Endothelial cell of umbilical vein (primary cell): Measurements from ENCODE around the gene SIPA1L2. TPM values are rescaled to one million over a fixed set of nuclear protein-coding genes. Genes with fewer than 3 reads are reported as not detected.

Source experiments
- BruUV-seq: library from RNA; stranded (reverse); fragments of 400-500 nt; replicated peaks from 2 replicates; lab custom pipeline; 2021; lab: Mats Ljungman, UMichigan
- CTCF ChIA-PET: fragments of 300-600, 350-600 bp; sonication (Branson Sonifier 250); formaldehyde crosslinking; loops from one replicate; lab custom pipeline; 2021; ENCODE audit warnings: antibody characterized with exemption, inconsistent platforms; lab: Charles Lee
- POLR2A ChIA-PET: fragments of 300-600, 350-600 bp; sonication (Branson Sonifier 250); formaldehyde crosslinking; loops from one replicate; lab custom pipeline; 2021; ENCODE audit warnings: antibody characterized with exemption, inconsistent platforms; lab: Charles Lee
- DNase-seq: peaks from one replicate; pipeline ENCODE4 v3.0.0-alpha.2; 2011; ENCODE audit warnings: low read depth, low spot score
- FAIRE-seq: peaks from 2 replicates; lab custom pipeline; 2011; peaks lifted over from hg19 to GRCh38; lab: Jason Lieb, UNC
- H2AFZ ChIP-seq: 2 replicates; pipeline ENCODE4 v1.6.0; 2012; ENCODE audit warnings: low read depth, low read length, control low read depth, inconsistent platforms
- H3K27ac ChIP-seq: 2 replicates; pipeline ENCODE4 v1.5.1; 2011; ENCODE audit warnings: low read depth, mild to moderate bottlenecking, control low read depth, low read length, moderate library complexity; ENCODE audit not compliant: insufficient read depth
- H3K27me3 ChIP-seq, 2 experiments: 2 replicates each; pipeline versions ENCODE4 v1.6.0 to v1.6.1; 2011; ENCODE audit warnings: low read length in 2 of 2, mixed read lengths in 1 of 2; ENCODE audit not compliant: control insufficient read depth in 2 of 2, insufficient read depth in 2 of 2
- H3K36me3 ChIP-seq, 2 experiments: 2 replicates in 1 of 2; 3 replicates in 1 of 2; pipeline ENCODE4 v1.5.1; 2011; ENCODE audit warnings: low read length in 2 of 2, mild to moderate bottlenecking in 1 of 2, moderate library complexity in 1 of 2; ENCODE audit not compliant: control insufficient read depth in 2 of 2, insufficient read depth in 2 of 2; ENCODE audit errors: extremely low read depth in 1 of 2
- H3K4me1 ChIP-seq: 3 replicates; pipeline ENCODE4 v1.5.1; 2011; ENCODE audit warnings: mild to moderate bottlenecking, low read length; ENCODE audit not compliant: control insufficient read depth, insufficient read depth; ENCODE audit errors: extremely low read depth
- H3K4me2 ChIP-seq: 2 replicates; pipeline ENCODE4 v1.6.1; 2011; ENCODE audit warnings: low read length, control low read depth, mixed read lengths; ENCODE audit not compliant: insufficient read depth
- H3K4me3 ChIP-seq, 3 experiments: fragments of 200-600 bp in 1 of 3; sonication (generic), shearing (Covaris generic) in 1 of 3; replicated peaks in 1 of 3; 2 replicates each; pipeline ENCODE4 v1.5.1; 2011 to 2016; ENCODE audit warnings: control low read depth in 3 of 3, low read length in 3 of 3, mild to moderate bottlenecking in 2 of 3, inconsistent platforms in 1 of 3, low read depth in 1 of 3, moderate library complexity in 1 of 3; ENCODE audit not compliant: insufficient read depth in 1 of 3
- H3K79me2 ChIP-seq: 2 replicates; pipeline ENCODE4 v1.6.0; 2012; ENCODE audit warnings: low read length, inconsistent platforms; ENCODE audit not compliant: control insufficient read depth, insufficient read depth
- H3K9ac ChIP-seq: replicated peaks from 2 replicates; pipeline ENCODE3; 2011; ENCODE audit warnings: low read length, control low read depth; ENCODE audit not compliant: insufficient read depth; ENCODE audit errors: extremely low read depth
- H3K9me1 ChIP-seq: replicated peaks from 3 replicates; pipeline ENCODE4 v1.6.0; 2011; ENCODE audit warnings: mild to moderate bottlenecking, low read length; ENCODE audit not compliant: control insufficient read depth, insufficient read depth; ENCODE audit errors: extremely low read depth
- H3K9me3 ChIP-seq: replicated peaks from 2 replicates; pipeline ENCODE4 v1.5.1; 2012; ENCODE audit warnings: low read length, inconsistent platforms; ENCODE audit not compliant: control insufficient read depth, insufficient read depth
- H4K20me1 ChIP-seq: replicated peaks from 2 replicates; pipeline ENCODE3; 2011; ENCODE audit warnings: mild to moderate bottlenecking, low read length; ENCODE audit not compliant: control insufficient read depth, insufficient read depth; ENCODE audit errors: extremely low read depth
- EZH2 ChIP-seq: IDR thresholded peaks from 2 replicates; pipeline ENCODE4 v1.6.1; 2012; ENCODE audit warnings: borderline replicate concordance, low read depth, mild to moderate bottlenecking, moderate library complexity, low read length, inconsistent platforms; ENCODE audit not compliant: severe bottlenecking
- FOS ChIP-seq: IDR thresholded peaks from 2 replicates; pipeline ENCODE4 v1.6.1; 2011; ENCODE audit warnings: mild to moderate bottlenecking, low read length, moderate library complexity, borderline replicate concordance; ENCODE audit not compliant: insufficient read depth
- GATA2 ChIP-seq: IDR thresholded peaks from 2 replicates; pipeline ENCODE4 v1.7.0; 2011; ENCODE audit warnings: low read depth, mild to moderate bottlenecking, moderate library complexity, mixed read lengths, low read length; ENCODE audit not compliant: insufficient read length, insufficient read depth
- JUN ChIP-seq: IDR thresholded peaks from 2 replicates; pipeline ENCODE4 v1.6.1; 2011; ENCODE audit warnings: borderline replicate concordance, low read depth; ENCODE audit not compliant: insufficient read length, insufficient read depth
- POLR2A ChIP-seq: IDR thresholded peaks from 2 replicates; pipeline ENCODE4 v1.6.1; 2012; ENCODE audit warnings: low read depth, mild to moderate bottlenecking, control low read depth, low read length
- POLR2AphosphoS5 ChIP-seq: IDR thresholded peaks from 2 replicates; pipeline ENCODE4 v1.6.1; 2012; ENCODE audit warnings: low read depth, mild to moderate bottlenecking, control low read depth, low read length, moderate library complexity; ENCODE audit not compliant: insufficient read depth
- dilution Hi-C: fragments of 300-500 bp; cut with MboI; formaldehyde crosslinking; loops from one replicate; pipeline ENCODE4 v1.15.0; 2019; ENCODE audit warnings: low sequenced_read_pairs; ENCODE audit not compliant: extremely low pct_ligation_motif_present
- intact Hi-C: fragments of 100-400 bp; cut with micrococcal nuclease; formaldehyde crosslinking; loops from one replicate; pipeline ENCODE4 v1.10.0; 2022
- polyA plus RNA-seq, 4 experiments: library from polyadenylated mRNA; depleted of rRNA in 3 of 4; stranded (reverse) in 3 of 4; unstranded in 1 of 4; fragments of >200 nt; gene quantifications; 2 replicates each; pipeline versions ENCODE4 v1.2.1 to v1.2.3, GENCODE V29; 2011 to 2012; ENCODE audit warnings: missing spikeins in 1 of 4
- total RNA-seq: library from RNA; stranded (reverse); gene quantifications from 2 replicates; pipeline ENCODE4 v1.2.3, GENCODE V29; 2021
- TF ChIP-seq, protein P1 (sequence below), 2 donors: IDR thresholded peaks; 1 replicate in 1 of 2; 2 replicates in 1 of 2; pipeline ENCODE4 v1.5.1; 2011; ENCODE audit warnings: low read length in 2 of 2, mild to moderate bottlenecking in 2 of 2, moderate library complexity in 2 of 2, control low read depth in 1 of 2, inconsistent platforms in 1 of 2, low read depth in 1 of 2; ENCODE audit not compliant: insufficient read depth in 1 of 2; ENCODE audit errors: extremely low read depth in 1 of 2
- TF ChIP-seq, protein P2 (sequence below): IDR thresholded peaks from 2 replicates; pipeline ENCODE4 v1.6.1; 2011; ENCODE audit not compliant: insufficient read depth, insufficient read length

SIPA1L2 gene
- total and polyA plus RNA-seq, 2 donors (not counting 3 experiments of a cell fraction or from before 2014, with no cell fraction given), result 3.6 to 12.8 TPM

DNA sequence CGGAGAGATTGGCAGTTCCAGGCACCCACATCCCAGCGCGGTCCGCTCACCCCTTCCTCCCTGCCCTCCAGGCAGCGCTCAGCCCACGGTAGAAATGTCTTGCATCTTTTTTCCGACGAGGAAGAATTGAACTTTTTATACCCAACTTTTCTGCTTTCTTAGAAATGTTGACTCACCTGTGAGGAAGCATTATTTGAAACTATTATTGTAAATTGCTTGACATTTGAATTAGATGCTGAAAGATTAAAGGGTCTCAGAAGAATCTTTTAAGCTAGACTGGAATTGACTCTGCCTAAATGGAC lies 912 bp upstream of the SIPA1L2 start:
- H3K79me2 ChIP-seq, result peaks cover 2% of the 10 kb centered on the region
- H3K27ac ChIP-seq, result no peak overlapping the region
- H3K9me1 ChIP-seq, result no peaks in the 10 kb centered on the region
- TF ChIP-seq POLR2AphosphoS5 (no peak), POLR2A (no peak), JUN (no peak), FOS (no peak), GATA2 (no peak), EZH2 (no peak)
- TF ChIP-seq, protein P1, sequence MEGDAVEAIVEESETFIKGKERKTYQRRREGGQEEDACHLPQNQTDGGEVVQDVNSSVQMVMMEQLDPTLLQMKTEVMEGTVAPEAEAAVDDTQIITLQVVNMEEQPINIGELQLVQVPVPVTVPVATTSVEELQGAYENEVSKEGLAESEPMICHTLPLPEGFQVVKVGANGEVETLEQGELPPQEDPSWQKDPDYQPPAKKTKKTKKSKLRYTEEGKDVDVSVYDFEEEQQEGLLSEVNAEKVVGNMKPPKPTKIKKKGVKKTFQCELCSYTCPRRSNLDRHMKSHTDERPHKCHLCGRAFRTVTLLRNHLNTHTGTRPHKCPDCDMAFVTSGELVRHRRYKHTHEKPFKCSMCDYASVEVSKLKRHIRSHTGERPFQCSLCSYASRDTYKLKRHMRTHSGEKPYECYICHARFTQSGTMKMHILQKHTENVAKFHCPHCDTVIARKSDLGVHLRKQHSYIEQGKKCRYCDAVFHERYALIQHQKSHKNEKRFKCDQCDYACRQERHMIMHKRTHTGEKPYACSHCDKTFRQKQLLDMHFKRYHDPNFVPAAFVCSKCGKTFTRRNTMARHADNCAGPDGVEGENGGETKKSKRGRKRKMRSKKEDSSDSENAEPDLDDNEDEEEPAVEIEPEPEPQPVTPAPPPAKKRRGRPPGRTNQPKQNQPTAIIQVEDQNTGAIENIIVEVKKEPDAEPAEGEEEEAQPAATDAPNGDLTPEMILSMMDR (IDR thresholded peaks at IDR 0.05; ENCODE audit: extremely low read depth in 1 of 2, insufficient read depth in 1 of 2, low read depth in 1 of 2, low read length in 2 of 2), result peak in 1 of 2 donors; percentile 1
- TF ChIP-seq, protein P2, sequence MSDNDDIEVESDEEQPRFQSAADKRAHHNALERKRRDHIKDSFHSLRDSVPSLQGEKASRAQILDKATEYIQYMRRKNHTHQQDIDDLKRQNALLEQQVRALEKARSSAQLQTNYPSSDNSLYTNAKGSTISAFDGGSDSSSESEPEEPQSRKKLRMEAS, result no peak
- POLR2A ChIA-PET, result no interaction called here
- FAIRE-seq (no peak), DNase-seq (no peak)
- peak overlapping the region; percentile 74 for H2AFZ ChIP-seq
- intact Hi-C loops, result loop anchor here (1.0 to 5.0 kb wide), 9 partner anchors 54 to 1004 kb away; partner anchors contain the start of genes DISC1 and NTPCR
- H3K4me1 ChIP-seq, result peaks cover 16% of the 10 kb centered on the region
- H3K4me3 ChIP-seq, result peak overlapping the region; percentile 28 to 83 (median 68)
- no TSS peak for BruUV-seq
- peak overlapping the region; percentile 51 for H3K4me2 ChIP-seq
- H3K9ac ChIP-seq, result peak overlapping the region; percentile 63
- no peaks in the 10 kb centered on the region for H3K36me3 ChIP-seq
- H3K27me3 ChIP-seq, result no peaks in the 10 kb centered on the region
- H3K9me3 ChIP-seq, result no peaks in the 10 kb centered on the region
- dilution Hi-C loops, result no loop called here
- no peaks in the 10 kb centered on the region for H4K20me1 ChIP-seq
- CTCF ChIA-PET, result interaction anchor here (0.8 to 0.9 kb wide), 2 partner anchors 375 to 765 kb away, joined by 3 read pairs; no protein-coding TSS in a partner anchor
